ENCODE results near the gene RAB36. TPM values are rescaled to one million over a fixed set of nuclear protein-coding genes. Genes with fewer than 3 reads are reported as not detected.

RAB36 gene
- polyA plus RNA-seq, 1 experiment: 10.1 TPM

DNA sequence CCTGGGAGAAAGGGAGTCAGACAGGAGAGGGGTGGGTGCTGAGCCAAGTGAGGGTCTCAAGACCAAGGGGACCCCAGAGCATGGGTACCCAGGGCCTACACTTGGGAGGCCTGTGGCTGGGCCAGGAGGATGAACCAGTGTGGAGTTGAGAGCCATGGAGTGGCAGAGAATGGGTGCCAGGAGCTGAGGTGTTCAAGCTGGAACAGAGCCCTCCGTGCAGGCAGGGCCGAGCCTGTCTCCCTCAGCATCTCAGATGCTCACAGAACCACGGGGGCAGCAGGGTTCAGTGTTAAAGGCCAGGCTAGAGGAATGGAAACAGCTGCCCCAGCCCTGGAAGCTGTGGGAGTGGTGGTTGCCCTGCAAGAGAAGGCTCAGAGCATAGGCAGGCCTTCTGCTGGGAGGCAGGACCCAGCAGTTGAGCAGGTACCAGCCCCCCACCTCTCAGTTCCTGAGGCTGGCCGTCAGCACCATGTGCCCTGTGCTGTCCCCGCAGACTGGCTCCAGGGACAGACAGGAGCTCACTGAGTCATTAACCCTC is 35.8 kb upstream of the RAB36 start:
- no peaks in the 10 kb centered on the region; the same call in none of the 2 replicates for H3K36me3 ChIP-seq (ENCODE audit: control insufficient read depth, insufficient read depth, low read length)
- no peak for DNase-seq (ENCODE audit: low read depth)
- no peak for TF ChIP-seq CTCF (IDR thresholded peaks at IDR 0.05; ENCODE audit: insufficient read depth, low read depth, low read length)
- no peaks in the 10 kb centered on the region for H3K27me3 ChIP-seq (ENCODE audit: control insufficient read depth, insufficient read depth, low read length)
- ChIA-PET CTCF (interaction anchor here (1.1 to 1.9 kb wide), 4 partner anchors 8 to 155 kb away, joined by 3 to 7 read pairs (median 4); no protein-coding TSS in a partner anchor), POLR2A (no interaction called here)
- no peak overlapping the region for H3K4me3 ChIP-seq (ENCODE audit: low read depth, low read length)

DNA sequence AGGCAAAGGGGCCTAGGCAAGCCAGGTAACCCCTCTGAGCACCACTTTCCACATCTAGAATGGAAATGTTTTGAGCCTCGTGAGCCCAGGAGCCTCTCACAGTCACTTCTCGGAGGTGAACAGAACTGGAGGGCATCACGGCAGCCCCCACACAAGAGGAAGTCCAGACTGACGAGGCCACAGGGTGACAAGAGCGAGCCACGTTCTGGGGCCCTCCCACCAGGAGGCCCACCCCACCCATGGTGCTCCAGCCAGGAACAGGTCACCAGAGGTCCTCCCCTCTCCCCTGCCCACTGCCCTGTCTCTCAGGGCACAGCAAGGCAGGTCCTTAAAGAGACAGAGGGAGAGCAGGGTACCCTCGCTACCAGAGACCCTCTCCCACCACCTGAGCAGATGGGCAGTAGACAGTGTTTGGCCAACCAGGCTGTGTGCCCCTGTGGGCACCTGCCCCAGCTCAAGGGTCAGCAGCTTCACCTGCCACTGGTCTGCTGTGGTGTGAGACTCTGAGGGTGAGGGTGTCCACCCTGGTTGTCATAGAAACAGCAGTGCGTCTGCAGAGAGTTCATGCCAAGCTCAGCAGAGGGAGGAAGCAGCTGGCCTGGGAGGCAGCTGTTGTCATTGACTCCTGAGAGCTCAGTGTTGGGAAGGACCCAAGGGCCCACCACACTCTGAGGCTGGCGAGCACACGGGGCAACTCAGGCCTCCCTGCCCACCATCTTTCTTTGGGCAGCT is 34.9 kb upstream of the RAB36 start:
- no peaks in the 10 kb centered on the region; the same call in none of the 2 replicates for H3K36me3 ChIP-seq (ENCODE audit: control insufficient read depth, insufficient read depth, low read length)
- no peak overlapping the region for H3K4me3 ChIP-seq (ENCODE audit: low read depth, low read length)
- no peaks in the 10 kb centered on the region for H3K27me3 ChIP-seq (ENCODE audit: control insufficient read depth, insufficient read depth, low read length)
- TF ChIP-seq CTCF (IDR thresholded peaks at IDR 0.05; ENCODE audit: insufficient read depth, low read depth, low read length): no peak
- ChIA-PET CTCF (interaction anchor here (1.6 kb wide), 1 partner anchor 9 kb away, joined by 3 read pairs; no protein-coding TSS in a partner anchor), POLR2A (no interaction called here)
- no peak for DNase-seq (ENCODE audit: low read depth)

GRCh38 chr22:23110922-23111527 is 34.3 kb upstream of the RAB36 start:
- TF ChIP-seq CTCF (IDR thresholded peaks at IDR 0.05; ENCODE audit: insufficient read depth, low read depth, low read length): no peak
- POLR2A ChIA-PET: no interaction called here

DNA sequence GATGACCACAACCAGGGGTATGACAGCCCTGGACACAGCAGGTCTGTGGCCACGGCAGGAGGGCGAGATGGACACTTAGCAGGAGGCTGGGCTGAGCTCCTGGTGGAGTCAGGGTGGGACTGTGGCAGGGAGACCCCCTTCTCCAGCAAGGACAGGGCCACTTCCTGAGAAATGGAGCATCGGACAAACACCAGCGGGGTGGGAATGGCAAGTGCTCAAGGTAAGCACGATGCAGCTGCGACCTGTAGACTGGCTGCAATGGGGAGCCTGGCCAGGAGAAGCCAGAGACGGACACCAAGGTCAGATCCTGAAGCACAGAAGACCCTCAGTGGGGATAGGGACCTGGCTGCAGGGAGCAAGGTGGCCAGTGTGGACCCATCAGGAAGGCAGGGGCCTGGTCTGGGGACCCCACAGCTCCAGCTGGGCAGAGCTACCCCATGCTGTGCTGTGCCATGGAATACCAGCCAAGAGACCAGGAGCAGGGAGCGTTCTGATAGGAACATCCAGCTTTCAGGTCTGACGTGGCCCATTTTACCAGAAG is 32.7 kb upstream of the RAB36 start:
- POLR2A ChIA-PET: no interaction called here
- no peak for TF ChIP-seq CTCF (IDR thresholded peaks at IDR 0.05; ENCODE audit: insufficient read depth, low read depth, low read length)
- Histone ChIP-seq H3K27me3 (ENCODE audit: control insufficient read depth, insufficient read depth, low read length) (no peaks in the 10 kb centered on the region), H3K36me3 (ENCODE audit: control insufficient read depth, insufficient read depth, low read length) (no peaks in the 10 kb centered on the region; the same call in 1 of the 2 replicates), H3K4me3 (ENCODE audit: low read depth, low read length) (no peak overlapping the region)
- no peak for DNase-seq (ENCODE audit: low read depth)
- CTCF ChIA-PET: interaction anchor here (1.8 to 3.0 kb wide), 3 partner anchors 16 to 153 kb away, joined by 4 to 23 read pairs (median 8); no protein-coding TSS in a partner anchor

More at GRCh38 chr22:23110922-23111527, 34.3 kb upstream of the RAB36 start:
- Histone ChIP-seq H3K4me3 (ENCODE audit: low read depth, low read length) (no peak overlapping the region), H3K27me3 (ENCODE audit: control insufficient read depth, insufficient read depth, low read length) (no peaks in the 10 kb centered on the region), H3K36me3 (ENCODE audit: control insufficient read depth, insufficient read depth, low read length) (no peaks in the 10 kb centered on the region; the same call in none of the 2 replicates)
- CTCF ChIA-PET: no interaction called here
- no peak for DNase-seq (ENCODE audit: low read depth)
